NCI-H510A treated with DMSO at 0.1 percent for 48 hours (cell line): ENCODE measurements around the gene TANC1.

ENCODE experiments used
- DNase-seq: peaks from one replicate; lab custom pipeline; 2025; lab: John Stamatoyannopoulos, UW

Gene TANC1

DNA sequence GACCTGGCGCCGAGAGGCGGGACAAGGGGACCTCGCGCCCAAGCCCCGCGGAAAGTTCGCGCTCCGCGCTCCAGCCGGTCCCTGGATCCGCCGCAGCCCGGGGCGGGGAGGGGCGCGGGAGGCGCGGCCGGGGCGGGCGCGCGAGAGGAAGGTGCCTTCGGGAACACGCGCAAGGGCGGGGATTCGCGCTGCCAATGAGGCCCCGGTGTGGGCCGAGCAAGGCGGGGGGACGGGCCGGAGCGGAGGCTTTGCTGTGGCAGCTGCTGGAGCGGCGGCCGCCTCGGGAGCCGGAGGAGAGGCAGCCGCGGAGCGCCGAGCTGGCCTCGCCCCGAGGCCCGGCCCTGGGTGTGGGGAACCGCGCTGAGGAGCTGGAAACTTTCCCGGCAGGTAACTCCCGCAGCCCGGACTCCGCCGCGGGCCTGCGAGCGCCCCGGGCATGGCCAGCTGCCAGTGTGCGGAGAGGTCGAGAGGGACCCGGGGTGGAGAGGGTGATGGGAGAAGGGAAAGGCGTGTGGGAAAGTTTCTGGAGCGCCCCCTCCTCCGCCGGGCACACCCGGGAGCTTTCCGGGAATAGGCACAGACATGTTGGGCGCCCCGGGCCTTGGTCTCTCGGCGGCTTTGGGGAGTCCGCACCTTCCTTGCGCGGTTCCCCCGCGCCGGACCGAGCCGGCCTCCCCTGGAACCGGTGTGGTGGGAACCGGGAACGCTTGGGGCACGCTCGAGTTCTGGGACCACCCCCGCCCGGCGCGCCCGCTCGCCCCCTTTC lies at the start of gene TANC1:
Gene TANC1, plus strand, starts transcription at position 245 of the 766 bp plus-strand sequence. CDS start 97,271 bp downstream, outside the sequence.
- peak; percentile 83 for DNase-seq

DNA sequence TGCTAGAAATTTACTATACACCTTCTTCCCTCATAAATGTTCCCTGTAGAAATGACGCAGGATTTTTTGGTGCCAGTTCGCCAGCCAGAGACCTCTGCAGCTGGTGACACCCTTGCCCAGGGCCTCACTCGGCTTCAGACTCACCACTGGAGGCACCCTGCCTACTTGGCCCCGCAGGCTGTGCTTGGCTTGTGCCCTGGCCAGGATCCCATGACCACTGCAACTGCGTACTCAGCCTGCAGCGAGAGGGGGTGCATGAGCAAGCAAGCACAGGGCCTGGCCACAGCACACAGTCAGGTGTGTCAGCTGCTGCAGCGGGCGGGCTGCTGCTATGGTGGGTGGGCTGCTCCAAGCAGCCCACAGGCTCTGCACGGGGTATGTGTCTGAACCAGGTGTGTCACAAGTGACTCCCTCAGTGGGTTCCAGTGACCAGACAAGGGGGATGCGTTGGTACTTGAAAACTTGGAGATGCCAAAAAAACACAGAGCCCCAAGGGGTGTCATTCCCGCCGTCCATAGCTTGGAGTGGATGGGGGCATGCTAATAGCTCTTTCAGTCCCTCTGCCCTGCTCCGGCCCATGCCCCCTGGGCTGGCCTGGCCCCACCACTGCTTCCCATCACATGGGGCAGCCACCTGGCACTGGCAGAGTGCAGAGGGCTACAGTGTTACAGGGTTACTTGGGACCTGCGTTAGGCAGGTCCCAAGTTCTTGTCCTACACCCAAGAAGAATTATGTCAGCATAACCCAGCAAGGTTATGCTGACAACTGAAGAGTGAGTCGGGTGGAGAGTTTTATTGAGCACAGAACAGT lies 46.6 kb upstream of the TANC1 start:
- DNase-seq = no peak

DNA sequence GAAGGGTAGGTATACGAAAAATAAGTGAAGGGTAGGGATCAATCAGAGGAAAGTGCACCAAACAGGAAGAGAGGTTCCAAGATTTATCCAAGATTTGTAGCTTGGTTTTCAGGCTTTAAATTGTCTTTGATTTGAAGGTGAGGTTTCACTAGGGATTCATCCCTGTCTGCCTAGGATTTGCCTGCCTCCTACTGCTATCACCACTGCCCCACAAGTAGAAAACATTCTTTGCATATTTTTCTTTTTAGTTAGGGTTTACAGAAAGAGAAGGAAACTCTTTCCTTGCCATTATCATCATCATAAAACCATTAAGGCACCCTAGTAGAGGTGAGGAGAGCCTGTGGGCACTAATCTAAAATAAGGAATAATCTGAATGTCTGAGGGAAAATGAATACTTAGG lies 45.8 kb upstream of the TANC1 start:
- DNase-seq = no peak

DNA sequence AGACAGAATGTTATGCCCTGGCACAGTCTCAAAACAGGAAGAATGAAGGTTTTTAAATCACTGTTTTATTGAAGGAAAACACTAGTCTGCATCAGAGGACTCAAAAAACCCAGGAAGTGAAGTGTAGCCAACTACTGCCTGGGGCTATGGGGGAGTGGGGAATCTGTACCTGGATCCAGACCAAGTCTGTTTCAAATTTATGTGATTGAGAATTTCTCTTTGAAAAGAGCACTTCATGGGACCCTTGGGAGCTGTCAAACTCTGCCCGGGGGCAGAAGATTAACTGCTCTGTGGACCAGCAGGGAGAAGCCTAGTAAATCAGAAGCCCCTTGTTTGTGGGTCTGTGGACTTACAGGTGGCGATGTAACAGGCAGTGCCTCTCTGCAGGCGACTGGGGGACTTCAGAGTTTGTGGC lies 45.3 kb upstream of the TANC1 start:
- no peak for DNase-seq

DNA sequence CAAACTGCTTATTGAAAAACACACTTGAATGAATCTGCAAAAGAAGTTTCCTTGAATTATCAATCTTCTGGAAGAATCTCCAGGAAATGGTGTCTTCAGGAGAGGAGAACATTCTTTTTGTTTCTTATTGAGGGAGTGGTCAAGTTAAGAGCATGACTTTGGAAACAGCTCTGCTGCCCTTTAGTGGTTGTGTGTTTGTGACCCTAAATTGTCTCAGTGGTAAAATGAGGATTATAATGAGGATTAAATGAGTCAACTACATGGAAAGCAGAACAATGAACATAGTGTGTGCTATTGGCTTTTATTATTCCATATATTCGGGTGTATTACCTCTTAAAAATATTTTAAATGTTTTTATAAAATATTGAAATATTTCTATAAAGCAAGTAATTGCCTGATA lies 44.8 kb upstream of the TANC1 start:
- no peak for DNase-seq

DNA sequence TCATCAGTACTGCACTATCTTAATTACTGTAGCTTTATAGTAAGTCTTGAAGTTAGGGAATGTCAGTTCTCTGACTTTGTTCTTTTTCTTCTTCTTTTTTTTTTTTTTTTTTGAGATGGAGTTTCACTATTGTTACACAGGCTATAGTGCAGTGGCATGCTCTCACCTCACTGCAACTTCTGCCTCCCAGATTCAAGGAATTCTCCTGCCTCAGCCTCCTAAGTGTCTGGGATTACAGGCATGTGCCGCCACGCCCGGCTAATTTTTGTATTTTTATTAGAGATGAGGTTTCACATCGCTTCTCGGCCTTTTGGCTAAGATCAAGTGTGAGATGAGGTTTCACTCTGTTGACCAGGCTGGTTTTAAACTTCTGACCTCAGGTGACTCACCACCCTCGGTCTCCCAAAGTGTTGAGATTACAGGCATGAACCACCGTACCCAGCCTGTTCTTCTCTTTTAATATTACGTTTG lies 41.9 kb upstream of the TANC1 start:
- DNase-seq = no peak

DNA sequence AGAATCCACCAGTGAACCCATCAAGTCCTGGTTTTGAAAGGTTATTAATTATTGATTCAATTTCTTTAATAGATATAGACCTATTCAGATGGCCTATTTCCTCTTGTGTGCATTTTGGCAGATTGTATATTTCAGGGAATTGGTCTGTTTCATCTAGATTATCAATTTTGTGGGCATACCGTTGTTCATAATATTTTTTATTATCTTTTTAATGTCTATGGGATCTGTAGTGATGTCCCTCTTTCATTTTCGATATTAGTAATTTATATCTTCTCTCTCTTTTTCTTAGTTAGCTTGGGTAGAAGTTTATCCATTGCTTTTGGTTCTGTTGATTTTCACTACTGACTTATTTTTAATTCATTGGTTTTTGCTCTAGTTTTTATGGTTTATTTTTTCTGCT lies 39.9 kb upstream of the TANC1 start:
- DNase-seq = no peak

DNA sequence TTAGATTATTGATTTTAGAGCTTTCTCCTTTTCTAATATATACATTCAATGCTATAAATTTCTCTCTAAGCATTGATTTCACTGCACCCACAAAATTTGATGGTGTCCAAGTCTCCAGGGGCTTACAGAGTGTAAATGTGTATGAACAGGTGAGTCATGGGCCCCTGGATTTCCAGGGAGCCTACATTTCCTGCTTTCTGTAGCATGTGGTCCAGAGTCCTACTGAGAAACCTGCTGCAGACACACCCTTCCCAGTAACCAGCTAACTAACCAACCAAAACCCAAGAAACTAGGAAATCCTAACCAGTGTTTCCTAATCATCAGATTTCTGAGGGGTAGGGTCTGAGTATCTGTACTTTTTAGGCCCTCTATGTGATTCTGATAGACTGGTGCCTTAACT lies 39.5 kb upstream of the TANC1 start:
- no peak for DNase-seq

DNA sequence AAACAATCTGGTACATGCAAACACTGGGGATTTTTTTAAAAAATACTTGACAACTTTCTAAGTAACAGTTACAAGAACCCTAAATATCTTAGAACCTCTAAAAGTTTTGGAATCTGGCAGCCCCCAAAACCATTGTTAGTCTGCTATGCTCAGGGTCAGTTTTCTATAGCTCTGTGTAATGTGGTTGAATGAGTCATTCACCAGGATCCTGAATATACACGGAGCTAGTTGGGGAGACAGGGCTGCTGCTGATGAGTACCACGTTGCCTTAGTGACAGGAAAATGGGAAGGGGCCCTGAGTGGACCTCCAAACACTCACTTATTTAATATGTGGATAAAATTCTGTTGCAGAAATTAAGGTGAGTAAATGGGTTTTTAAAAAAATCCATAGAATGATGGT lies 36.9 kb upstream of the TANC1 start:
- no peak for DNase-seq

DNA sequence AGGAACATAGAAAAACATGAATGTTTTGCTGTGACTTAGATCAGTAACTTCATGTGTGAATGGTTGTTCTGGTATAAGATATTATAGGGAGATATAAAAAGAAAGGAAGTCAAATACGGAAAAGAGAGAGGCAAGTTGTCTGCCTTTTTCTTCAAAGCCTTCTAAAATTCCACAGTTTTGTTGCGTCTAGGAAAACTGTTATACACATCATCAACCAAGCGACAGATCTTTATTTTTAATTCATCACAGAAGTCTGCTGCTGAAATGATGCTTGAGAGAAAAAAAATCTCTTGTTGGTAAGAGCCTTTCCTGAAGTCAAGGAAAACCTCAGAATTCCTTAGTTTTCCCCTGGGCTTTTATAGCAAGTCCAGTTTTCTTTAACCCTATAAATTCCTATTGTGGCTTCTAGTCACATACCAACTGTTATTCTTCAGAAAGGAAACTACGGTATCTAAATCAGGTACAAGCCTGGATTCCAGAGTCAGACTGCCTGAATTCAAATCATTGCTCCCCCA lies 36.3 kb upstream of the TANC1 start:
- DNase-seq = no peak

DNA sequence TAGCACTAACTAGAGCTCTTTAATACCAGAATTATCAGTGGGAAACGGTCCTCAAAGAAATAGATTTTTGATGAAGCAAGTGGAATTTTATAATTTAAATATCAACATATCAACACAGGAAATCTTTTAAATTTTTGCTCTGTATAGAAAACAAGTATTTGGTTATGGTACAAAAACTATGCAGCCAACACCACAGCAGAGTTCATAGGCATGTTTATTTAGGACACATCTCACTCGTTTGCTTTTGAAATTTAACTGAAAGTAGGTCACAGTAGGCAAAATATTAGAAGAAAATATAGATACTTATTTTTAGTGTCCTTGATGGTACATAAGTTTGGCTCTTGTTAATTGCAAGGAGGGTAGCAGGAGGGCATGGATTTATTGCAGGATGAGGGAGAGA lies 34.3 kb upstream of the TANC1 start:
- no peak for DNase-seq

DNA sequence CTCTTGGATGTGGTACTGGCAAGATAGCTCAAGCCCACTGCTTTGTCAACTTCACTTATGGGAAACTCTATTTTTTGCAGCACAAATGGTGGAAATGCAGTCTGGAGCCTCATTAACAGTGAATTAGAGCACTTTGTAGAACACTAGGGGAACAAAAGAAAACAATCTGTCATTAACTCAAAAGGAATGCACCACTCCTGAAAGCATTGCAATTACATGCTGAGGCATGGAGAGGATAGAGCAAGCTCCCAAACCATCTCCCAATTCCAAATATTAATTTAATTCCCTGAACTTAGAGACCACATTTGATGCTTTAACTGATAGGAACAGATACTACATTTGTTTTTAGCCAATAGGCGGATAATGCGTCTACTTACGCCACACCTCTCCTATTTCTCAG lies 32.8 kb upstream of the TANC1 start:
- no peak for DNase-seq

DNA sequence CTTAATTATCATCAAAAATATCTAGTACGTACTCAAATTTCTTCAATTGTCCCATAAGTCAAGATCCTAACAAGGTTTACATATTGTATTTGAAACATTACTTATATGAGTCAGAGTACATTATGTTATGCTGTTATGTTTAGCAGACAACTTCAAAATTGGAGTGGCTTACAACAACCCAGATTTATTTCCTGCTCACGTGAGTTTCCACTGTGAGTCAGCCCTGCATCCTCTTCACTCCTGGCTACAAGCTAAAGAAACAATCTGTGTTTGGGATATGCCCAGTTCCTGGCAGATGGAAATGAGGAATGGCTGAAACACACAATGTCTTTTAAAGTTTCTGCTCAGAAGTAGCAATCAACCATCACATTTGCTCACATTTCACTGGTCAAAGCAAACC lies 31.5 kb upstream of the TANC1 start:
- DNase-seq = no peak

DNA sequence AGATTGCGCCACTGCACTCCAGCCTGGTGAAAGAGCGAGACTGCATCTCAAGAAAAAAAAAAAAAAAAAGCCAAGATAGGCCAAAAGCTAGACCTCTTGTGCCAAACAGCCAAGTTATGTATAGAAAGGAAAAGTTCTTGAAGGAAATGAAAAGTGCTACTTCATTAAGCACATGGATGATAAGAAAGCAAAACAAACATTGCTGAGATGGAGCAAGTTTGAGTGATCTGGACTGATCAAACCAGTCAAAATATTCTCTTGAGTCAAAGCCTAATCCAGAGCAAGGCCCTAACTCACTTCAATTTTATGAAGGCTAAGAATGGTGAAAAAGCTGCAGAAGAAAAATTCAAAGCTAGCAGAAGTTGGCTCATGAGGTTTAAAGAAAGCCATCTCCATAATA lies 28.1 kb upstream of the TANC1 start:
- DNase-seq = no peak

DNA sequence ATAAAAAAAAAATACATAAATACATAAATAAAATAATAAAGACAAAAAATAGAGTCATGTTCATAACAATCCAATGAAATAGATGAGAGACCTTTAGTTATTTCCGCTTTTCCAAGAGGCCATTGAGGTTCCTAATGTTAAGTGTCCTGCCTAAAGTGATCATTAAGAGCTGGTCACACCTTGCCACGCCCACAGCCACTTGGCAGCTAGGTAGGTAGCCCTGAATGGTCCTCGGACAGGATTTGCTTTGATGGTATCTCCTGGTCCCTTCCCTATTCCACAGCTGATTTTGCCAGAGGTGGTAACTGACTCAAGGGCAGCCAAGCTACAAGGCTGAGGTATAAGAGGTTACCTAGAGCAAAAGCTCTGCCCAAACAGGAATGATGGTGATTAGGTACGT lies 24.5 kb upstream of the TANC1 start:
- no peak for DNase-seq

DNA sequence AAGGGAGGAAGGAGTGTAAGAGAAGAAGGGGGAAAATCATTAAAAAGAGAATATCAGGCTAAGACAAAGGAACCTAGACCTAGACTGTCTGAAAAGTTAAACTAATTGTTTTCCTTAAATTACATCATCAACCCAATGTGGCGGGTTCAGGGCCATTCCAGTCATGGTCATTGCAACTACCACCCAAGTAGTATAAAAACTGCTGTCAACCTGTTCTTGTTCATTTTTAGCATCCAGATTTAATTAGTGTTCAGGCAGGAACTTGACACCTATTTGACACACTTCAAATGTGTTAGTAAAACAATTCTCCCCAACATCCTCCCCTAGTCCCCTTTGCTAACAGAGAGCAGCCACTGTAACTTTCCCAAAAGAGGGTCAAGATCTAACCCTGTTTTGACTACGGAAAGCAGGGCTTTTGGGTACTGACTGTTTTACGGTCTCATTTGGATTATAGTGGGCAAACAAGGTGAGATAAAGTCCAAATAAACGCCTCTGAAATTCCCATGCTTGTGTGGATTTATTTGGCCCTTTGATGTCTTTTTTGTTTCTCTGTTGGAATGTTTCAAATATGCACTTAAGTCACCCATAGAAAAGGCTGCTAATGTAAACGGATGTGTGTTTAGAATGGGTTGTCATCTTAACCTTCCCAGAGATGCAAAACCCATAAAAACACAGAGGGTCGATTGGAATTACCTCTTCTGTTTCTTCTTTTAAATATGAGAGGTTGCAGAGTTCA lies 19.3 kb upstream of the TANC1 start:
- no peak for DNase-seq

DNA sequence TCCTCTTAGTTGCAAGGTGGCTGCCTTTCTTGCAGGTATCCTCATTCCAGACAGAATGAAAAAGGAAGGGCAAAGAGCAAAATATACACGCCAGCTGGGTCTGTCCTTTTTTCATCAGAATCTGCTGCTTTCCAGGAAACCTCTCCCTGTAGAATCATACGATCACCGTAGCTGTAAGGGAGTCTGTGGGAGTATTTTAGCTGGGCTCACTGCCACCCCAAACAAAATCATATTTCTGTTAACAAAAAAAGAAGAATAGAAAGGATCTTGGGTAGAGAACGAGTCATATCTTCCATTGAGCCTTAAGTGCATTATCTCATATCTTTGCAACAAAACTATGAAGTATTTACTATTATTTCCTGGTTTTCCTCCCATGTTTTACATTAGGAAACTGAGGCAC lies 15.0 kb upstream of the TANC1 start:
- no peak for DNase-seq

DNA sequence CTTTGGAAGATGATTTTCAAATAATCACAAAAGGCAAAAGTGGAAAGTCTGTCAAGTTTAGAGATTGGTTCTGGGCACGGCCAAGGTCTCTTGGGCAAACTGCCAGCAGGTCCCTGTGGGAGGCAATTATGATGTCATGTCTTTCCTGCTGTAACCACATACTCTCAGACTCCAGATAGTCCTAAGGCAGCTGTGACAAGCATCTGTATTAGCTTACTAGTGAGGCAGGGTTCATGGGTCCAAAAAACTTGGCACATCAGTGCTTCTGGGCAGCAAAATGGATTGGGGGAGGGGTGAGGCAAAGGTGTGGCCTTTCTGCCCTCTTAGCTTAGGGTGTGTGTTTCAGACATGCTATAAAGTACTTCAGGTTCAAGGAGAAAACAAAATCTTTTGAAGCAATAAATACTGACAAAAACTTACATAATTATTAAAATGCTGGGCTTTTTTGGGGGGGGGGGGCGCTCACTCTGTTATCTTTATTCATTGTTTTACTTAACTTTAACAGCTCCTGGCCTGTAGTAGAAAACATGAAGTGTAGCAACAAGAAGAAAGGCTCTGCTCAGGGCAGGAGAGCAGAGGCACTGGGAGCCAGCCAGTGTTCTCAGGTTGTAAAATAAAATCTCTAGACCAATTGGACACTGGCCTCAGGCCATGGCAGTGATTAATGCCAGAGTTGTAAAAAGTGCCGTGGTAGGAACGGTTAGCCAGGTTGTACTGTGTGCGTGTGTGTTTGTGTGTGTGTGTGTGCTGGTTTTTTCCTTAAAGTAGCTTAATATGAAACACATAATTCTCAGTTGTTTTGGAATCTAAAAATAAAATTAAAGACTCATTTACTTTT lies 14.3 kb upstream of the TANC1 start:
- peak; percentile 49 for DNase-seq

DNA sequence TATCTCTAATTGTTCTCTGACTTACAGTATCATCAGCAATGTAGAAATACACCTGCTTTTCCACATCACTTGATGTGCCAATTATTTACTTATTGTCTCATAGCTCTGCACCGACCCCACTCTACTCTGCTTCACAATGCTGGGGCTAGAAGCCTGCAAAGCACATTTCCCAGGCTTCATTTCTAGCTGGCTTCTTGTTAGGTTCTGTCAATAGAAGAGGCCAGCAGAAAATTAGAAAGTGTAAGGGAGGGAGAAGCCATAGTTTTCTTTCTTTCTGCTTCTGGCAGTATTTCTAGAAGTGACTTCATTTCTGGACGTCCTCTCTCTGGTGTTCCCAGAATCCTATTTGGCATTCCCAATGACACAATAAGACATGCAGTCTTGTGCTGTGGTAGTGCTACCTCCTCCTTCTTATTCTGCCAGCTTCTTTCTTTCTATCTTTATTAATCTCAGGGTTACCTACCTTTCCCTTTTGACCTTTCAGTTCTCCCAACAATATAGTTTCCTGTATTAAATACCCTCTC lies 12.5 kb upstream of the TANC1 start:
- DNase-seq = no peak

DNA sequence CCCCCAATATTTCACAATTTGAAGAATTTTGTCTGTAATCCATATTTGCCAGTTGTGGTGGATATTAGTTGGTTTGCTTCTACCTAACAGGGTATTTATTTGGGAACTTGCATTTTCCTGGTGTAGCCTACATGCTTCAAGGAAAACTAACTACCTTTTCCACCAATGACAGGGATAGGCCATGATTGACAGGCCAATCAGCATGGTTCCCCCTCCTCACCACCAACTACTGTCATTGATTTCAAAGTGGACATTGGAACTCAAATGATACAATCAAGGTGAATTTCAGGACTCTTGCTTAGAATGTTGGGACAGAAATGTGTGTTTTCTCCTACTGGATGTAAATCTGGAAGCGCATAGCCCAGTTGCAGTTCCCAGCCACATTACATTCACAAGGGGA lies 10.1 kb upstream of the TANC1 start:
- DNase-seq = no peak

DNA sequence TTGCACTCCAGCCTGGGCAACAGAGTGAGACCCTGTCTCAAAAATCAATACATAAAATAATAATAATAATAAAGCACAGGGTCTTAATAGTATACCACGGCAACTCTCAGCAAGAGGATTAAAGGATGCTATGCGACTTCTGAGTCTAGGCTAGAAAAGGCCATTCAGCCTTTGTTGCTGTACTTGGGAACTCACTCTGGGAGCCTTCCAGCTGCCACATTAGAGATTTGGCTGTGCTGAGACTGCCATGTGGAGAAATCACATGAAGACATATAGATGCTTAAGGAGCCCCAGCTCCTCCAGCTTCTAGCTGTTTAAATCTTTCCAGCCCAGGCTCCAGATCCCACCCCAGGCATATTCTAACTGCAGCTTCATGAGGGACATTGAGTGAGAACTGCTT lies 8.2 kb upstream of the TANC1 start:
- no peak for DNase-seq
